Hepatocyte (in vitro differentiated cells): ENCODE data around the gene TTC28. TPM values are rescaled to one million over a fixed set of nuclear protein-coding genes. Genes with fewer than 3 reads are reported as not detected.

Experiments
- DNase-seq: peaks from one replicate; pipeline ENCODE4 v3.0.0-alpha.2; 2016; ENCODE audit warnings: low spot score
- H2AFZ ChIP-seq: fragments of 200-600 bp; sonication (generic); 2 replicates; pipeline ENCODE4 v1.6.0; 2016; ENCODE audit warnings: antibody characterized with exemption, mild to moderate bottlenecking
- H3K27ac ChIP-seq: fragments of 200-600 bp; sonication (generic); 2 replicates; pipeline ENCODE4 v1.5.1; 2016; ENCODE audit warnings: mild to moderate bottlenecking
- H3K27me3 ChIP-seq: fragments of 200-600 bp; sonication (generic); 2 replicates; pipeline ENCODE4 v1.6.1; 2016
- H3K36me3 ChIP-seq: fragments of 200-600 bp; sonication (generic); replicated peaks from 2 replicates; pipeline ENCODE4 v1.5.1; 2016; ENCODE audit warnings: low read depth; ENCODE audit not compliant: insufficient read depth
- H3K4me1 ChIP-seq: fragments of 200-600 bp; sonication (generic); 2 replicates; pipeline ENCODE4 v1.5.1; 2016; ENCODE audit warnings: mild to moderate bottlenecking, moderate library complexity; ENCODE audit not compliant: insufficient read depth
- H3K4me2 ChIP-seq: fragments of 200-600 bp; sonication (generic); 2 replicates; pipeline ENCODE4 v1.6.0; 2016
- H3K4me3 ChIP-seq: fragments of 200-600 bp; sonication (generic); 2 replicates; pipeline ENCODE4 v1.5.1; 2016; ENCODE audit warnings: mild to moderate bottlenecking
- H3K79me2 ChIP-seq: fragments of 200-600 bp; sonication (generic); 2 replicates; pipeline ENCODE4 v1.6.0; 2017; ENCODE audit warnings: mild to moderate bottlenecking
- H3K9me2 ChIP-seq: fragments of 200-600 bp; sonication (generic); replicated peaks from 2 replicates; pipeline ENCODE4 v1.6.0; 2017; ENCODE audit warnings: mild to moderate bottlenecking; ENCODE audit not compliant: insufficient read depth
- H3K9me3 ChIP-seq: fragments of 200-600 bp; sonication (generic); 2 replicates; pipeline ENCODE4 v1.5.1; 2016; ENCODE audit warnings: low read depth, mild to moderate bottlenecking
- H4K20me1 ChIP-seq: fragments of 200-600 bp; sonication (generic); 2 replicates; pipeline ENCODE4 v1.6.0; 2016; ENCODE audit warnings: mild to moderate bottlenecking; ENCODE audit not compliant: insufficient read depth, poor library complexity, severe bottlenecking
- CTCF ChIP-seq: fragments of 200-600 bp; sonication (generic); IDR thresholded peaks from 2 replicates; pipeline ENCODE4 v1.5.1; 2016; ENCODE audit warnings: antibody characterized with exemption, mild to moderate bottlenecking; ENCODE audit not compliant: poor library complexity
- EZH2 ChIP-seq: fragments of 200-600 bp; sonication (generic); IDR thresholded peaks from 2 replicates; pipeline ENCODE4 v1.6.1; 2016; ENCODE audit warnings: antibody characterized with exemption, mild to moderate bottlenecking, borderline replicate concordance
- EZH2phosphoT487 ChIP-seq: fragments of 200-600 bp; sonication (generic); IDR thresholded peaks from one replicate; pipeline ENCODE4 v1.6.1; 2018; ENCODE audit warnings: antibody characterized with exemption, mild to moderate bottlenecking, low read depth, moderate library complexity; ENCODE audit not compliant: unreplicated experiment, severe bottlenecking
- WGBS: methylation state at CpG from one replicate; pipeline ENCODE4 v1.1.6; 2016; ENCODE audit warnings: low lambda C conversion rate; ENCODE audit errors: missing lambda C conversion rate; 5-methylcytosine and 5-hydroxymethylcytosine counted together
- polyA plus RNA-seq: library from polyadenylated mRNA; unstranded; fragments of >200 nt; fragmentation: Nextera tagmentation; extraction: Ambion mirVana; gene quantifications from 2 replicates; pipeline ENCODE4 v1.2.1, GENCODE V29; 2016
- total RNA-seq: library from RNA; depleted of rRNA; stranded (reverse); fragments of >200 nt; gene quantifications from 2 replicates; pipeline ENCODE4 v1.2.3, GENCODE V29; 2014

TTC28 gene
- total and polyA plus RNA-seq, 2 experiments from 2014 or later, result 14.7 to 30.4 TPM

DNA sequence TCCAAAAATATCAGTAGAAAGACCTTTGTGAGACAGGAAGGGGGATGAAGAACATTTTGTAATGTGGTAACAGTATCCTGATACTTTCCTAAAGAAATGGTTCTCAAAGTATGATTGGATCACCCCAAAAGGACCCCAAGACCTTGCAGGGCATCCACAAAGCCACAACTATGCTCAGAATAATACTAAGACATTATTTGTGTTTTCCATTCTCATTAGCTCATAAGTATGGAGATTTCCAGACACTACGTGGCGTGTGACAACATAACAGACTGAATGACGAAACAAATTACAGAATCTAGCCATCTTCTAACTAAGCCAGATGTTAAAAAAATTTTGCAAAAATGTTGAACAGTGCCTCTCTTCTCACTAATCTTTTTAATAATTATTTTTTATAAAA lies 37.0 kb upstream of the TTC28 start:
- WGBS, result 95% methylated on average over 3 of the region's 3 CpGs
- no peak for DNase-seq
- no peaks in the 10 kb centered on the region for H3K79me2 ChIP-seq
- no peaks in the 10 kb centered on the region for H3K9me2 ChIP-seq
- H3K4me2 ChIP-seq, result no peak overlapping the region
- no peak for TF ChIP-seq CTCF
- no peak for TF ChIP-seq EZH2
- TF ChIP-seq EZH2phosphoT487, result no peak
- H3K36me3 ChIP-seq, result no peaks in the 10 kb centered on the region
- H4K20me1 ChIP-seq, result no peaks in the 10 kb centered on the region
- H3K27ac ChIP-seq, result no peak overlapping the region
- no peaks in the 10 kb centered on the region for H3K27me3 ChIP-seq
- H3K9me3 ChIP-seq, result no peaks in the 10 kb centered on the region
- H2AFZ ChIP-seq, result no peak overlapping the region
- peaks cover 7% of the 10 kb centered on the region for H3K4me1 ChIP-seq
- H3K4me3 ChIP-seq, result no peak overlapping the region

DNA sequence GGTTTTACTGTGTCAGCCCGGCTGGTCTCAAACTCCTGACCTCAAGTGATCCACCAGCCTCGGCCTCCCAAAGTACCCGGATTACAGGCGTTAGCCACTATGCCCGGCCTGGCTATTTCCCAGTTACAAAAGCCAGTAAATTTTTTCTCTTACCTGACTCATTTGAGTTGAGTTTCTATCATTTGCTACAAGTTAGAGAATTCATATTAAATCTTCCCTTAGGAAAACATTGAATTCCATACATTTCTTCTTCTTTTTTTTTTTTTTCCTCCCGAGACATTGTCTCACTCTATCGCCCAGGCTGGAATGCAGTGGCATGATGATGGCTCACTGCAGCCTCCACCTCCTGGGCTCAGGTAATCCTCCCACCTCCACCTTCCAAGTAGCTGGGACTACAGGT lies 36.0 kb upstream of the TTC28 start:
- TF ChIP-seq CTCF (no peak), EZH2phosphoT487 (no peak), EZH2 (no peak)
- Histone ChIP-seq H3K4me2 (no peak overlapping the region), H3K9me2 (no peaks in the 10 kb centered on the region), H3K27me3 (no peaks in the 10 kb centered on the region), H3K4me1 (peaks cover 13% of the 10 kb centered on the region), H3K36me3 (no peaks in the 10 kb centered on the region), H3K4me3 (no peak overlapping the region), H3K9me3 (no peaks in the 10 kb centered on the region), H2AFZ (no peak overlapping the region), H3K27ac (no peak overlapping the region), H3K79me2 (no peaks in the 10 kb centered on the region), H4K20me1 (no peaks in the 10 kb centered on the region)
- no peak for DNase-seq
- WGBS, result 78% methylated on average over 7 of the region's 7 CpGs

- no peak for DNase-seq
- Histone ChIP-seq H3K9me2 (no peaks in the 10 kb centered on the region), H3K4me3 (no peak overlapping the region), H3K27me3 (no peaks in the 10 kb centered on the region), H3K36me3 (no peaks in the 10 kb centered on the region), H3K79me2 (no peaks in the 10 kb centered on the region), H3K4me2 (no peak overlapping the region), H3K9me3 (no peaks in the 10 kb centered on the region), H3K27ac (no peak overlapping the region), H4K20me1 (no peaks in the 10 kb centered on the region), H2AFZ (no peak overlapping the region), H3K4me1 (peaks cover 21% of the 10 kb centered on the region)
- no peak for TF ChIP-seq EZH2
- TF ChIP-seq CTCF, result no peak
- TF ChIP-seq EZH2phosphoT487, result no peak
- 95% methylated on average over 2 of the region's 2 CpGs for WGBS
Measured at GRCh38 chr22:28714043-28714628, 34.5 kb upstream of the TTC28 start.
